Measurements from ENCODE around the gene SETD6.

GRCh38 chr16:58537124-58537906, 22.0 kb downstream of the SETD6 start:
- no peak for TF ChIP-seq SRF (CRISPR knock-in tag; IDR thresholded peaks at IDR 0.05)
- TF ChIP-seq POLR2AphosphoS5 (IDR thresholded peaks at IDR 0.05; ENCODE audit: control insufficient read depth, insufficient read depth, low read depth, low read length): no peak
- no peak for TF ChIP-seq CEBPB (tag; IDR thresholded peaks at IDR 0.05)
- TF ChIP-seq CEBPG (CRISPR knock-in tag; IDR thresholded peaks at IDR 0.05): no peak
- TF ChIP-seq CEBPG (tag; conservative IDR thresholded peaks at IDR 0.05 in 1 of 2, IDR thresholded peaks at IDR 0.05 in 1 of 2): no peak
- no peak for TF ChIP-seq DDX20 (tag; IDR thresholded peaks at IDR 0.05; ENCODE audit: low read depth)
- no peak for TF ChIP-seq EP300 (IDR thresholded peaks at IDR 0.05; ENCODE audit: low read length)
- TF ChIP-seq CEBPZ (IDR thresholded peaks at IDR 0.05; ENCODE audit: borderline replicate concordance, low read depth, low read length): no peak
- TF ChIP-seq ZNF512 (tag; IDR thresholded peaks at IDR 0.05): no peak
- no peak for TF ChIP-seq POLR2A (conservative IDR thresholded peaks at IDR 0.05)
- no peak for TF ChIP-seq ZNF407 (IDR thresholded peaks at IDR 0.05; ENCODE audit: low read depth)
